ENCODE measurements around the gene PRM2. TPM values are rescaled to one million over a fixed set of nuclear protein-coding genes. Genes with fewer than 3 reads are reported as not detected.

PRM2 gene
- total and polyA plus RNA-seq, 2 of the 8 experiments (the other 6 are each of a cell fraction or from before 2014, with no cell fraction given): not detected

- TF ChIP-seq PHF8 (conservative IDR thresholded peaks at IDR 0.05; ENCODE audit: low read depth, low read length) (no peak), JUND (IDR thresholded peaks at IDR 0.05; ENCODE audit: low read length) (no peak), RNF2 (IDR thresholded peaks at IDR 0.05; ENCODE audit: borderline replicate concordance, low read depth, low read length, missing control alignments, poor library complexity, severe bottlenecking) (no peak), KDM4A (IDR thresholded peaks at IDR 0.05; ENCODE audit: low read depth, low read length, severe bottlenecking) (no peak), TAF1 (IDR thresholded peaks at IDR 0.05; ENCODE audit: low read depth, low read length) (no peak), CEBPB (IDR thresholded peaks at IDR 0.05; ENCODE audit: low read depth, low read length) (no peak), CREB1 (IDR thresholded peaks at IDR 0.05) (no peak), HDAC6 (IDR thresholded peaks at IDR 0.05; ENCODE audit: low read depth, low read length) (no peak), EGR1 (IDR thresholded peaks at IDR 0.05; ENCODE audit: borderline replicate concordance, low read depth, low read length) (no peak)
- TF ChIP-seq, protein P1, sequence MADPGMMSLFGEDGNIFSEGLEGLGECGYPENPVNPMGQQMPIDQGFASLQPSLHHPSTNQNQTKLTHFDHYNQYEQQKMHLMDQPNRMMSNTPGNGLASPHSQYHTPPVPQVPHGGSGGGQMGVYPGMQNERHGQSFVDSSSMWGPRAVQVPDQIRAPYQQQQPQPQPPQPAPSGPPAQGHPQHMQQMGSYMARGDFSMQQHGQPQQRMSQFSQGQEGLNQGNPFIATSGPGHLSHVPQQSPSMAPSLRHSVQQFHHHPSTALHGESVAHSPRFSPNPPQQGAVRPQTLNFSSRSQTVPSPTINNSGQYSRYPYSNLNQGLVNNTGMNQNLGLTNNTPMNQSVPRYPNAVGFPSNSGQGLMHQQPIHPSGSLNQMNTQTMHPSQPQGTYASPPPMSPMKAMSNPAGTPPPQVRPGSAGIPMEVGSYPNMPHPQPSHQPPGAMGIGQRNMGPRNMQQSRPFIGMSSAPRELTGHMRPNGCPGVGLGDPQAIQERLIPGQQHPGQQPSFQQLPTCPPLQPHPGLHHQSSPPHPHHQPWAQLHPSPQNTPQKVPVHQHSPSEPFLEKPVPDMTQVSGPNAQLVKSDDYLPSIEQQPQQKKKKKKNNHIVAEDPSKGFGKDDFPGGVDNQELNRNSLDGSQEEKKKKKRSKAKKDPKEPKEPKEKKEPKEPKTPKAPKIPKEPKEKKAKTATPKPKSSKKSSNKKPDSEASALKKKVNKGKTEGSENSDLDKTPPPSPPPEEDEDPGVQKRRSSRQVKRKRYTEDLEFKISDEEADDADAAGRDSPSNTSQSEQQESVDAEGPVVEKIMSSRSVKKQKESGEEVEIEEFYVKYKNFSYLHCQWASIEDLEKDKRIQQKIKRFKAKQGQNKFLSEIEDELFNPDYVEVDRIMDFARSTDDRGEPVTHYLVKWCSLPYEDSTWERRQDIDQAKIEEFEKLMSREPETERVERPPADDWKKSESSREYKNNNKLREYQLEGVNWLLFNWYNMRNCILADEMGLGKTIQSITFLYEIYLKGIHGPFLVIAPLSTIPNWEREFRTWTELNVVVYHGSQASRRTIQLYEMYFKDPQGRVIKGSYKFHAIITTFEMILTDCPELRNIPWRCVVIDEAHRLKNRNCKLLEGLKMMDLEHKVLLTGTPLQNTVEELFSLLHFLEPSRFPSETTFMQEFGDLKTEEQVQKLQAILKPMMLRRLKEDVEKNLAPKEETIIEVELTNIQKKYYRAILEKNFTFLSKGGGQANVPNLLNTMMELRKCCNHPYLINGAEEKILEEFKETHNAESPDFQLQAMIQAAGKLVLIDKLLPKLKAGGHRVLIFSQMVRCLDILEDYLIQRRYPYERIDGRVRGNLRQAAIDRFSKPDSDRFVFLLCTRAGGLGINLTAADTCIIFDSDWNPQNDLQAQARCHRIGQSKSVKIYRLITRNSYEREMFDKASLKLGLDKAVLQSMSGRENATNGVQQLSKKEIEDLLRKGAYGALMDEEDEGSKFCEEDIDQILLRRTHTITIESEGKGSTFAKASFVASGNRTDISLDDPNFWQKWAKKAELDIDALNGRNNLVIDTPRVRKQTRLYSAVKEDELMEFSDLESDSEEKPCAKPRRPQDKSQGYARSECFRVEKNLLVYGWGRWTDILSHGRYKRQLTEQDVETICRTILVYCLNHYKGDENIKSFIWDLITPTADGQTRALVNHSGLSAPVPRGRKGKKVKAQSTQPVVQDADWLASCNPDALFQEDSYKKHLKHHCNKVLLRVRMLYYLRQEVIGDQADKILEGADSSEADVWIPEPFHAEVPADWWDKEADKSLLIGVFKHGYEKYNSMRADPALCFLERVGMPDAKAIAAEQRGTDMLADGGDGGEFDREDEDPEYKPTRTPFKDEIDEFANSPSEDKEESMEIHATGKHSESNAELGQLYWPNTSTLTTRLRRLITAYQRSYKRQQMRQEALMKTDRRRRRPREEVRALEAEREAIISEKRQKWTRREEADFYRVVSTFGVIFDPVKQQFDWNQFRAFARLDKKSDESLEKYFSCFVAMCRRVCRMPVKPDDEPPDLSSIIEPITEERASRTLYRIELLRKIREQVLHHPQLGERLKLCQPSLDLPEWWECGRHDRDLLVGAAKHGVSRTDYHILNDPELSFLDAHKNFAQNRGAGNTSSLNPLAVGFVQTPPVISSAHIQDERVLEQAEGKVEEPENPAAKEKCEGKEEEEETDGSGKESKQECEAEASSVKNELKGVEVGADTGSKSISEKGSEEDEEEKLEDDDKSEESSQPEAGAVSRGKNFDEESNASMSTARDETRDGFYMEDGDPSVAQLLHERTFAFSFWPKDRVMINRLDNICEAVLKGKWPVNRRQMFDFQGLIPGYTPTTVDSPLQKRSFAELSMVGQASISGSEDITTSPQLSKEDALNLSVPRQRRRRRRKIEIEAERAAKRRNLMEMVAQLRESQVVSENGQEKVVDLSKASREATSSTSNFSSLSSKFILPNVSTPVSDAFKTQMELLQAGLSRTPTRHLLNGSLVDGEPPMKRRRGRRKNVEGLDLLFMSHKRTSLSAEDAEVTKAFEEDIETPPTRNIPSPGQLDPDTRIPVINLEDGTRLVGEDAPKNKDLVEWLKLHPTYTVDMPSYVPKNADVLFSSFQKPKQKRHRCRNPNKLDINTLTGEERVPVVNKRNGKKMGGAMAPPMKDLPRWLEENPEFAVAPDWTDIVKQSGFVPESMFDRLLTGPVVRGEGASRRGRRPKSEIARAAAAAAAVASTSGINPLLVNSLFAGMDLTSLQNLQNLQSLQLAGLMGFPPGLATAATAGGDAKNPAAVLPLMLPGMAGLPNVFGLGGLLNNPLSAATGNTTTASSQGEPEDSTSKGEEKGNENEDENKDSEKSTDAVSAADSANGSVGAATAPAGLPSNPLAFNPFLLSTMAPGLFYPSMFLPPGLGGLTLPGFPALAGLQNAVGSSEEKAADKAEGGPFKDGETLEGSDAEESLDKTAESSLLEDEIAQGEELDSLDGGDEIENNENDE (IDR thresholded peaks at IDR 0.05; ENCODE audit: insufficient replicate concordance, low read length): no peak
These were observed at the start of gene PRM2 (continued) for GRCh38 chr16:11276143-11276895.

Measured in H1 (cell line).